Duodenal mucosa (tissue), 2 donors: ENCODE measurements around the gene ENDOD1.
A peak's percentile ranks its signal among the peaks of the same experiment; 100 is the strongest.
"Not testable (repeated sequence)": the region's sequence is repeated elsewhere in the genome, so short reads cannot be mapped to it uniquely, and the experiment has no call there.

Experiments used
- H3K27ac ChIP-seq: one replicate; pipeline ENCODE4 v1.7.0; 2013; ENCODE audit warnings: low read depth, low read length
- H3K27me3 ChIP-seq, 2 donors: one replicate each; pipeline ENCODE4 v1.7.0; 2013; ENCODE audit warnings: low read length in 2 of 2, control low read depth in 1 of 2; ENCODE audit not compliant: insufficient read depth in 2 of 2, control insufficient read depth in 1 of 2
- H3K36me3 ChIP-seq, 2 donors: one replicate each; pipeline ENCODE4 v1.7.0; 2013; ENCODE audit warnings: low read length in 2 of 2, control low read depth in 1 of 2; ENCODE audit not compliant: insufficient read depth in 2 of 2, control insufficient read depth in 1 of 2
- H3K4me1 ChIP-seq, 2 donors: one replicate each; pipeline ENCODE4 v1.7.0; 2013; ENCODE audit warnings: low read length in 2 of 2, control low read depth in 1 of 2; ENCODE audit not compliant: insufficient read depth in 2 of 2, control insufficient read depth in 1 of 2
- H3K4me3 ChIP-seq, 2 donors: one replicate each; pipeline ENCODE4 v1.7.0; 2013; ENCODE audit warnings: low read length in 2 of 2, low read depth in 1 of 2
- H3K9ac ChIP-seq, 2 donors: one replicate each; pipeline ENCODE4 v1.7.0; 2013; ENCODE audit warnings: low read length in 2 of 2, low read depth in 1 of 2
- H3K9me3 ChIP-seq, 2 donors: one replicate each; pipeline ENCODE4 v1.7.0; 2013; ENCODE audit warnings: low read length in 2 of 2, control low read depth in 1 of 2; ENCODE audit not compliant: control insufficient read depth in 1 of 2

ENDOD1 gene, protein sequence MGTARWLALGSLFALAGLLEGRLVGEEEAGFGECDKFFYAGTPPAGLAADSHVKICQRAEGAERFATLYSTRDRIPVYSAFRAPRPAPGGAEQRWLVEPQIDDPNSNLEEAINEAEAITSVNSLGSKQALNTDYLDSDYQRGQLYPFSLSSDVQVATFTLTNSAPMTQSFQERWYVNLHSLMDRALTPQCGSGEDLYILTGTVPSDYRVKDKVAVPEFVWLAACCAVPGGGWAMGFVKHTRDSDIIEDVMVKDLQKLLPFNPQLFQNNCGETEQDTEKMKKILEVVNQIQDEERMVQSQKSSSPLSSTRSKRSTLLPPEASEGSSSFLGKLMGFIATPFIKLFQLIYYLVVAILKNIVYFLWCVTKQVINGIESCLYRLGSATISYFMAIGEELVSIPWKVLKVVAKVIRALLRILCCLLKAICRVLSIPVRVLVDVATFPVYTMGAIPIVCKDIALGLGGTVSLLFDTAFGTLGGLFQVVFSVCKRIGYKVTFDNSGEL

DNA sequence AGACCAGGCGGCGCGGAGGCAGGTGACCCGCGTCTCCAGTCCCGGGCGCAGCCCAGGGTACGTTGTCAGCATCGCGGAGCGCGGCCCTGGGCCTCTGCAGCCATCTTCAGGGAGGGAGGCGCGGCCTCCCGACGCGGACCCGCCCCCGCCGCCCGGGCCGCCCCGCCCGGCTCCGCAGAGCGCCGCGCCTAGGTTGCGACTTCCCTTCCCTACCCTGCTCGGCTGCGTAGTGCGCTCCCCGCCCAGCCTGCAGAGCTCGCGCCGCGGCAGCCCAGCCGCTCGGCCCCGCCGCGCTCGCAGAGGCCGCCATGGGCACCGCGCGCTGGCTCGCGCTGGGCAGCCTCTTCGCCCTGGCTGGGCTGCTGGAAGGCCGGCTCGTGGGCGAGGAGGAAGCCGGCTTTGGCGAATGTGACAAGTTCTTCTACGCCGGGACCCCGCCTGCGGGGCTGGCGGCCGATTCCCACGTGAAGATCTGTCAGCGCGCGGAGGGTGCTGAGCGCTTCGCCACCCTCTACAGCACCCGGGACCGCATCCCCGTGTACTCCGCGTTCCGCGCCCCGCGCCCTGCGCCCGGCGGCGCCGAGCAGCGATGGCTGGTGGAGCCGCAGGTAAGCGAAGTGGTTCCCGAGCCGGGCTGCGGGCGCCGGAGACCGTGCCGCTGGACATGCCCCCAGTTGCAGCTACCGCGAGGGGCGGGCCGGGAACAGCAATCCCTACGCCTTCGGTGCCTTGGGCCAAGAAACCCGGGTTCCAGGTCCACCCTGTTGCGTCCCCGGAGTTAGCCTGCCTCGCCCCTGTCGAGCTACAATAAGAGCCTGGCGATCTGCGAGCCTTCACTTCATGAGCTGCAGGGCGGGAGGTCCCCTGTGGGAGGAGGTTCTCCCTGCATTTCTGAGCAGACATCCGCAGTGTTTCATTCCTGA lies at the start of gene ENDOD1:
ENDOD1 (plus strand) TSS at position 227 of the 923 bp plus-strand sequence; CDS start at position 309, 82 bp downstream.
- no peaks in the 10 kb centered on the region for H3K36me3 ChIP-seq
- no peaks in the 10 kb centered on the region for H3K9me3 ChIP-seq
- peaks cover 34 to 37% of the 10 kb centered on the region in 2 donors for H3K4me1 ChIP-seq
- peak within 1 kb of the TSS; percentile 65 to 90 for H3K9ac ChIP-seq
- peak within 1 kb of the TSS; percentile 90 for H3K27ac ChIP-seq
- H3K27me3 ChIP-seq: no peaks in the 10 kb centered on the region
- H3K4me3 ChIP-seq: peak within 1 kb of the TSS; percentile 75 to 81

DNA sequence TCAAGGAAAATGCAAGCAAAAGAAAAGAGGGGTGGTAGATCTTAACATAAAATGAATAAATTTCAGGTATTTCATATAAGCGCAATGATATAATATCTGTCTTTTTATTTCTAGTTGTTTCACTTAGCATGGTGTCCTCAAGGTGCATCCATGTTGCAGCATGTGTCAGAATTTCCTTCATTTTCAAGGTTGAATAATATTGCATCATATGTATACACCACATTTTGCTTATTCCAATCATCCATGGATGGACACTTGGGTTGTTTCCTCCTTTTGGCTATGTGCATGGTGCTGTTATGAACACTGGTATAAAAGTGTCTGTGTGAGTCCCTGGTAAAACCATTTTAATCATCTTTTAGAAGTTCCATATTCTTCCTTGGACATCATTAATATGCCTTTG lies 47.4 kb upstream of the ENDOD1 start:
- Histone ChIP-seq H3K9me3 (no peaks in the 10 kb centered on the region), H3K27ac (no peak overlapping the region), H3K9ac (no peak overlapping the region), H3K27me3 (no peaks in the 10 kb centered on the region), H3K4me1 (no peaks in the 10 kb centered on the region), H3K36me3 (no peaks in the 10 kb centered on the region), H3K4me3 (no peak overlapping the region)

DNA sequence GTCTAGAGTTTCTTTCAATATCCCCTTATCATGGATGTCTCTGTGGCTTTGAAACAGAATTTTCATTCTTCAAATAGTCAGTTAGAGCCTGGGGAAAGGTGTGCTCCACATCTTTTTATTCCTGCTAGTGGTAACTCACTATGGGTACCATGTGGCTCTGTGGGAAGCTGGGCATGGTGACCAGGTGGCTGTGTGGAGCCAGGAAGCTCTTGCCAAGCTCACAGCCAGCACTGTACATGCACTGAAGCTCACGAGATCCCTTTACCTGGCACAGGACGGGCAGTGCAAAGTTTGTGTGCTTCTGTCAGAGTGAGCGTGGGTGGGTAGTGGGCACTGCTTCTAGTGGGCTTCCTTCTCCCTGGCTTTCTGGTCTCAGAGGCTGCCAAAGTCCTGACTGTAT lies 46.7 kb upstream of the ENDOD1 start:
- Histone ChIP-seq H3K36me3 (no peaks in the 10 kb centered on the region), H3K4me1 (no peaks in the 10 kb centered on the region), H3K4me3 (no peak overlapping the region), H3K27me3 (no peaks in the 10 kb centered on the region), H3K9ac (no peak overlapping the region), H3K27ac (no peak overlapping the region), H3K9me3 (no peaks in the 10 kb centered on the region)

DNA sequence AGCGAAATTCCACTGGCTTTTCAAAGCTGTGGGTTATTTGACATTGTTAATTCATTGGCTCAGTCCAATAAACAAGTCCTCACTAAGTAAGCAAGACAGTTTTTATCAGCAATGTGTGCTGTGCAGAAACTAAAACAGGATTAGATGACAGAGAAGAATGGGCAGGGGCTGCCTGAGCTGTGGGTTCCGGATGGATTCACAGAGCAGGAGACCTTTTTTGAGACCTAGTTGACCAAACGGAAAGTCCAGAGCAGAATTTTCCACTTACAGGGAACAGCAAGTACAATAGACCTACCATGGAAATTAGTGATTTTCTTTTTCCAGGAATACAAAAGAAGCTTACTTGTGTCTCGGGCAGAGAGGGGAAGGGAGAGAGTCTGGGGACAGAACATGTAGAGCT lies 45.6 kb upstream of the ENDOD1 start:
- no peaks in the 10 kb centered on the region for H3K36me3 ChIP-seq
- H3K27ac ChIP-seq: no peak overlapping the region
- H3K27me3 ChIP-seq: no peaks in the 10 kb centered on the region
- no peaks in the 10 kb centered on the region for H3K9me3 ChIP-seq
- no peak overlapping the region for H3K4me3 ChIP-seq
- H3K9ac ChIP-seq: no peak overlapping the region
- H3K4me1 ChIP-seq: no peaks in the 10 kb centered on the region

DNA sequence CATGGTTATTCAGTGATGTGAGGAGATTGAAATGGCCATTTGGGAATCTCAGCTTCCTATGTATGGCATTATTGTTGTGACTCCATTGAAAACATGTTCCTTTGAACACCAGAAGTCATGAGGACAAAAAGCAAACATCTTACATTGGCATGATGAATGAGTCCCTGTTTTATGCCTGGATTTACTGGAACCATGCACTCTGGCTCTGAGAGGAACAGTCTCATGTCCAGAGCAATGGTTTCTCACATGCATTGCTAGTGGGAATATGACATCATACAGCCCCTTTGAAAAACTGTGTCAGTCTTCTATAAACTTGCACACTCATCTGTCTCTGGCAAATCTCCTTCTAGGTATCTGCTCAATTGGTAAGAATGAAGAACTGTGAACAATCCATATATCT lies 43.8 kb upstream of the ENDOD1 start:
- Histone ChIP-seq H3K9me3 (no peaks in the 10 kb centered on the region), H3K36me3 (no peaks in the 10 kb centered on the region), H3K4me3 (no peak overlapping the region), H3K4me1 (no peaks in the 10 kb centered on the region), H3K27me3 (no peaks in the 10 kb centered on the region), H3K9ac (no peak overlapping the region), H3K27ac (no peak overlapping the region)

DNA sequence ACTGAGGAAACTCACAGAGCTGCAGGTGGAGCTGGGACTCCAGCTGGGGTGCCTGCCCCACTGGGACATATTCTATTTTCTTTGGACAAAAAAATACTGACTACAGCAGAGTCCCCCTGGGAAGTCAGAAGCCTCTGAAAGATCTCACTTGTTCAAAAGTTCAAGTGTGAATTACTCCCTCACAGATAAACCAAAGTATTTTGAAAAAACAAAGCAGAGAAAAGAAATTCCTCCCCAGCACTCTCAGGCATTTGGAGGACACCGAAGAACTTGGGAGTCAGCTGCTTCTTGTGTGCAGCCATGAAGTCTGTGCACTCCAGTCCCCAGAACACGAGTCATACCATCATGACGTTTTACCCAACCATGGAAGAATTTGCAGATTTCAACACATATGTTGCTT lies 40.5 kb upstream of the ENDOD1 start, which contains the start of gene KDM4F:
KDM4F (plus strand) TSS at position 301 of the 400 bp plus-strand sequence.
- not testable (repeated sequence) for H3K9me3 ChIP-seq, H3K27me3 ChIP-seq, H3K36me3 ChIP-seq, H3K27ac ChIP-seq, H3K9ac ChIP-seq, H3K4me3 ChIP-seq, H3K4me1 ChIP-seq

DNA sequence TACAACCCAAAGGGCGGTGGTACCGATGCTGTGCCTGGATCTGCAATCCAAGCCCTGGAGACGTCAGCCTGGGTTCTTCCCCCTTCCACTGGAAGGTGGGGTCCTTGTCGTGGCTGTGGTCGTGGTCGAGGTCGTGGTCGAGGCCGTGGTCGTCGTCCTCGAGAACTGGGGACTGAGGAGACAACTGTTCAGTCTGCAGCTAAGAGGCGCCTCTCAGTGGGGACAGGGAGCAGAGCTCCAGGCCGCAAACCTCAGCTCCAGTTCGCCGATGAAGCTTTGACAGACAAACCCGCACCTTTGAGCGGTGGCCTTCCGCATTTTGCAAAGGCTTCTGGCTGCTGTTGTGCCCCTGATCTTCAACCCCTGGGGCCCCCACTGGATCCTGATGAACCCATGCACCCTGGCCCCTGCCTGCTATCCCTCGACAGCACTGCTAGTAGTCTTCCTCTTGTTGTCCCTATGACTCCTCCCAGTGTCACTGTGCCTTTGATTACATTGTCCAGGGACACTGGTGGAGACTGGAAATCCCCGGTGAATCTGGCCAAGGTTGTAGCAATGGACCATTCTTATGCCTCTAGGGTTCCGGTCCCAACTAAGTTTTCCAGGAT lies 38.9 kb upstream of the ENDOD1 start:
- H3K9ac ChIP-seq: no peak overlapping the region
- peaks cover 0 to 3% of the 10 kb centered on the region in 2 donors for H3K27me3 ChIP-seq
- H3K36me3 ChIP-seq: no peaks in the 10 kb centered on the region
- no peak overlapping the region for H3K4me3 ChIP-seq
- H3K27ac ChIP-seq: no peak overlapping the region
- H3K4me1 ChIP-seq: peaks cover 0 to 12% of the 10 kb centered on the region in 2 donors
- H3K9me3 ChIP-seq: no peaks in the 10 kb centered on the region

DNA sequence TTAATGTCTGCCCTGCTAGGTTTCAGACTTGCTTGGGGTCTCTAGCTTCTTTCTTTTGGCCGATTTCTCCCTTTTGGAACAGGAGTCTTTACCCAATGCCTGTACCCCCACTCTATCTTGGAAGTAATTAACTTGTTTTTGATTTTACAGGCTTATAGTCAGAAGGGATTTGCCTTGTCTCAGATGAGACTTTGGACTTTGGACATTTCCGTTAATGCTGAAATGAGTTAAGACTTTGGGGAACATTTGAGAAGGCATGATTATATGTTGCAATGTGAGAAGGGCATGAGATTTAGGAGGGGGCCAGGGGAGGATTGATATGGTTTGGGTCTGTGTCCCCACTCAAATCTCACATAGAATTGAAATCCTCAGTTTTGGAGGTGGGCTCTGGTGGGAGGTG lies 35.3 kb upstream of the ENDOD1 start:
- Histone ChIP-seq H3K4me1 (peaks cover 0 to 12% of the 10 kb centered on the region in 2 donors), H3K4me3 (no peak overlapping the region), H3K9me3 (no peaks in the 10 kb centered on the region), H3K9ac (no peak overlapping the region), H3K27me3 (peaks cover 0 to 3% of the 10 kb centered on the region in 2 donors), H3K27ac (no peak overlapping the region), H3K36me3 (no peaks in the 10 kb centered on the region)

DNA sequence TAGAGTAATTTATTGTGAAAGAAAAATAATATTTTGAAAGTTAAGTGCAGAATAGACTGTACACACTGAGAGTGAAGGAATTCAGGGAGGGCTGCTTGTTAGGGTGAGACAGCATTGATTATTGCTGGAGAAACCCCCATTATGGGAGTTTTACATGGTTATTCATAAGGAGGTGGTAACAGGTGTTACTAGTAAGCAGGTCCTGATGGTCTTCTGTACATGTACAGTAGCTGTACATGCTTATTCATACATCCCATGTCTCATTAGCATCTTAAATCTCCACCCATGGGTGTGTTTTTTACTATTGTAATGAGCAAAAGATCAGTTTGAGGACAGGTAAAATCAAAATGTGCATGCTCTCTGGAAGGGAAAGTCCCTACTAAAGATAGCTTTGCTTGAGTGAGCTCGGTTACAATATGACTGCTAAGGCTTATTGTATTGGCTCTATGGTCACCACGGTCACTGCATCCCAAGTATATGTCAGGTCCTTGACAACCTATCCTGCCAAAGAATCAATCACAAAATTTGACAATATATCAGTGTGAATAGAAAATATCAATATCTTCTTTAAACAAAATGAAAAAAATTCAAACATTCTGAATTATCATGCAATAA lies 34.3 kb upstream of the ENDOD1 start:
- no peak overlapping the region for H3K4me3 ChIP-seq
- H3K9me3 ChIP-seq: no peaks in the 10 kb centered on the region
- peaks cover 0 to 12% of the 10 kb centered on the region in 2 donors for H3K4me1 ChIP-seq
- H3K36me3 ChIP-seq: no peaks in the 10 kb centered on the region
- H3K27me3 ChIP-seq: peaks cover 0 to 3% of the 10 kb centered on the region in 2 donors
- no peak overlapping the region for H3K27ac ChIP-seq
- no peak overlapping the region for H3K9ac ChIP-seq
